Activated naive CD8-positive, alpha-beta T cell treated with anti-CD3 and anti-CD28 coated beads for 36 hours (primary cell): ENCODE measurements around the gene CDK8. TPM values are rescaled to one million over a fixed set of nuclear protein-coding genes. Genes with fewer than 3 reads are reported as not detected.

Source experiments
- DNase-seq: peaks from one replicate; pipeline ENCODE4 v3.0.0; 2021
- H3K27ac Mint-ChIP-seq: one replicate; pipeline ENCODE4 v1.8.0; 2022; ENCODE audit warnings: mild to moderate bottlenecking, moderate library complexity, mixed read lengths
- H3K27me3 Mint-ChIP-seq: one replicate; pipeline ENCODE4 v1.8.0; 2022; ENCODE audit warnings: mild to moderate bottlenecking, mixed read lengths
- H3K36me3 Mint-ChIP-seq: one replicate; pipeline ENCODE4 v1.8.0; 2021; ENCODE audit warnings: mild to moderate bottlenecking, mixed read lengths
- H3K4me1 Mint-ChIP-seq: one replicate; pipeline ENCODE4 v1.8.0; 2021; ENCODE audit warnings: mixed read lengths
- H3K4me3 Mint-ChIP-seq: one replicate; pipeline ENCODE4 v1.8.0; 2022; ENCODE audit warnings: mild to moderate bottlenecking, moderate library complexity, mixed read lengths
- H3K9me3 Mint-ChIP-seq: one replicate; pipeline ENCODE4 v1.8.0; 2022; ENCODE audit warnings: mixed read lengths
- total RNA-seq, 2 experiments: library from RNA; stranded (reverse); gene quantifications; one replicate each; pipeline ENCODE4 v1.2.3, GENCODE V29; 2021

The CDK8 gene
- total RNA-seq, 2 experiments from 2014 or later, result 25.3 to 26.4 TPM

DNA sequence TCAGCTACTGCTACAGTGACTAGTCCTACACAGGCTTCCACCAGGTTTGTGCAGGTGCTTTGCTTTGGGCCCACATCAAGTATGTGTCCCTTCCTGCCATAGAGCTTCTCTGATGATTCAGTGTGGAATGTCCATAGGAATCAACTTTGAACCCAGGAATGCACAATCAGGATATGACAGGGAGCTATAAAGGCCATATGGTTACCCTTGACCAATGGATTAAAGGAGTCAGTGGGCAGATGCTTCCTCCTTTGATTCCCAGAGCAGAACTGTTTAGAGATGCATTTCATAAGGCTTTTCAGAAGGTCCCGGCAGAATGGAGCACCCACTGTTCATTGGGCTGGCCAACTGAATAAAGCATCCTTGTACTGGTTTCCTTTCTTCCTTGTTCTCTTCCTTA, 158.3 kb downstream of the CDK8 start:
- Mint-ChIP-seq H3K4me1 (no peaks in the 10 kb centered on the region), H3K27ac (no peak overlapping the region), H3K36me3 (peaks cover 2% of the 10 kb centered on the region), H3K4me3 (no peak overlapping the region), H3K27me3 (no peaks in the 10 kb centered on the region), H3K9me3 (peaks cover 9% of the 10 kb centered on the region)
- no peak for DNase-seq

DNA sequence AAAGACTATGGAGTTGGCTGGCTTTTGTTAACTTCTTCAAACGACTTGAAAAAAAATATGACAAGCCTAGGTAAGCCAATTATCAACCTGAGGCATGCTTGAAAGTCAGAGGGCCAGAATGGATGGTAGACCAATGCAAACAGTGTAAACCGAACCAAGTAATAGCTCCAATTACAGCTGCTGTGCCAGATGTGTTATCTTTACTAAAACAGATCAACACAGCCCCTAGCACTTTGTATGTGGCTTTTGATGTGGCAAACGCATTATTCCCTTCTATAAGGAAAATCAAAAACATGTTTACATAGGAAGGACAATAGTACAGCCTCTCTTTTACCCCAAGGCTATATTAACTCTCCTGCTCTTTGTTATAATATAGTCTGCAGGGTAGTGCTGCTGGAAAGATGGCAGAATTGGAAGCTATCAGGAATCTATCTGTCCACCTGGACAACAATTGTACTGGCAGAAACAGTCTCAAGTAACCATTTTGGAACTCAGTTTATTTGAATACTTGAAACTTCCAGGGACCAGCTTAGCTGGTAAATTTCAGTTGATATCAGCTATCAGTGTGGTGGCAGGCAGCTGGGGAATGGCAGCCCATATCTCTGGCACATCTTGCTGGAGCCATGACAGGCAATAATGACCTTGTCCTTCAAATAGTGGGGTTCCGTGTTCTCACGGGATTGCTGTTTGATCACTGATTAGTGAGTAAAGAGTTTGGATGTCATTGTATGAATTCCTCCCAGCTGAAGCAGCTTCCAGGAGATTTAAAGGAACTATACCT, 159.2 kb downstream of the CDK8 start:
- DNase-seq, result no peak
- H3K36me3 Mint-ChIP-seq, result peaks cover 2% of the 10 kb centered on the region
- H3K4me1 Mint-ChIP-seq, result no peaks in the 10 kb centered on the region
- no peak overlapping the region for H3K4me3 Mint-ChIP-seq
- H3K9me3 Mint-ChIP-seq, result peaks cover 9% of the 10 kb centered on the region
- no peaks in the 10 kb centered on the region for H3K27me3 Mint-ChIP-seq
- no peak overlapping the region for H3K27ac Mint-ChIP-seq

DNA sequence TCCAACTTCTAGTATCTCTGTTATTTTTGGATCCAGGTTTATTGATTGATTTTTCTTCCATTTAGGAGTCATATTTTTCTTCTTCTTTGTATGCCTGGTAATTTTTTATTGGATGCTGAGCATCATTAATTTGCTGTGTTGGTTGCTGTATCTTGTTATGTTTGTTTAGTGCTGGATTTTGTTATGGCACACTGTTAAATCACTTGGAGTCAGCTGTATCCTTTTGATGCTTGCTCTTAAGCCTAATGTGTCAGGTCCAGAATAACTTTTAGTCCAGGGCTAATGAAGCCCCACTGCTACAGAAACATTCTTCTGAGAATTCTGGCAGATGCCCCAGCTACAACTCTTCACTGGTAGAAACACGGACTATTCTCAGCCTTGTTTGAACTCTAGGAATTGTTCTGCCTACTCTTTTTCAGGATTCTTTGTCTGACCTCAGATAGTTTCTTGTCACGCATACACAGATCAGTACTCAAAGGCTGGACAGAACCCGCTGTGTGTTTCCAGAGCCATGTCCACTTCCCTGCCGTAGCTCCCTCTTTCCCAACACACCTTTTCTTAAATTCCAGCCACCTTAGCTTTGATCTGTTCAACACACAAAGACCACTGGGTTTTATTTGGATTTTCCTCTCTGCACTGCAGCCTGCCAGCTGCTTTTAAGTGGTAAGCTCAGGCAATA, 166.5 kb downstream of the CDK8 start:
- Mint-ChIP-seq H3K9me3 (no peaks in the 10 kb centered on the region), H3K4me3 (no peak overlapping the region), H3K27me3 (peaks cover under 1% of the 10 kb centered on the region), H3K27ac (no peak overlapping the region), H3K36me3 (no peaks in the 10 kb centered on the region), H3K4me1 (no peaks in the 10 kb centered on the region)
- no peak for DNase-seq

DNA sequence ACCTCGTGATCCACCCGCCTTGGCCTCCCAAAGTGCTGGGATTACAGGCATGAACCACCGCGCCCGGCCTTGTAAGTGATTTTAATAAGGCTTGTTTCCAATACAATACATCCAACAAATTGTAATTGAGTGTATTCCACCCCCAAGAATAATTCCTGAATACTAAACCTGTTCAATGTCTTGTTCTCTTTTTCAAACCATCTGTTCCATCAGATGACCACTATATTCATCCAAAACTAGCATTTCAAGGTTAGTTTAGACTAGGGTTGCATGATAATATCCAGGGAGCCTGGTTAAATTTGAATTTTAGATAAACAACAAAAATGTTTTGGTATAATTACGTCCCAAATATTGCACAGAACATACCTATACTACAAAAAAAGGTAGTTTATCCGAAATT, 168.1 kb downstream of the CDK8 start:
- Mint-ChIP-seq H3K4me1 (no peaks in the 10 kb centered on the region), H3K4me3 (no peak overlapping the region), H3K9me3 (no peaks in the 10 kb centered on the region), H3K36me3 (no peaks in the 10 kb centered on the region), H3K27me3 (peaks cover 5% of the 10 kb centered on the region), H3K27ac (no peak overlapping the region)
- DNase-seq, result no peak

DNA sequence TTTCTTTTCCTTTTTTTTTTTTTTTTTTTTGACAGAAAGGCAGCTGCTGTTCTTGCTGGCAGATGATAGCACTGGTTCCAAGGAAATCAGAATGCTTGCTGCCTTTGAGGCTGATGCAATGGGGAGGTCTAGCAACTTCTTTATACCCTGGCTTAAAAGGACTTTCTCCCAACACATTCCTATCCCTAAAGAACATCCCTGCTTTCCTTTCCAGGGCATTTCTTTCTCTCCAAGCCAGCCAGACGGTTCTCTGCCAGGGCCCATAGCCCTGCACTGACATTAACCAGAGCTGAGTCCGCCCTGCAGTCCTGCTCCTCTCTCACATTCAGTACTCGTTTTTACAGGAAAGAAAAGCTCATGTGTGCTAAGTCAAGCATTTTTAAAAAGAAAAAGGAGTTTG, 169.7 kb downstream of the CDK8 start:
- Mint-ChIP-seq H3K27ac (no peak overlapping the region), H3K36me3 (no peaks in the 10 kb centered on the region), H3K27me3 (peaks cover 5% of the 10 kb centered on the region), H3K4me3 (no peak overlapping the region), H3K4me1 (no peaks in the 10 kb centered on the region), H3K9me3 (no peaks in the 10 kb centered on the region)
- no peak for DNase-seq

DNA sequence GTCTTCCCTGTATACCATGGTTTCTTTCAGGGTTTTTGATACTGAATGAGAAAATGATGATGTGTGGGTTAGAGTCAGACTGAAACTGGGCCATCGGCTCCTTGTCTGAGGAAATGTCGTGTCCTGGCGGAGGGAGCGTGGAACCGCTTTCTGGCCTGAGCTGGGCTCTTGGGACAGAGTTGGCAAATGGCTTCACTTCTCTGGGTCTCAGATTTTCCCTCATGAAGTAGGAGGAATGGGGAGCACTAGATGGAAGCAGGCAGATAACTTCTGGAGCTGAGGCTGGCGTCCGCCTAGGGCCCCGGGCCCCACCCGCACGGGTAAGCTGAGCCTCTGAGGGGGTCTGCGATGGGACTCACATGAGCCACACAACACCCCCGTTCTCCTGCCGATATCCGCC, 170.3 kb downstream of the CDK8 start:
- Mint-ChIP-seq H3K4me1 (no peaks in the 10 kb centered on the region), H3K27me3 (peaks cover 5% of the 10 kb centered on the region), H3K4me3 (no peak overlapping the region), H3K9me3 (no peaks in the 10 kb centered on the region), H3K27ac (no peak overlapping the region), H3K36me3 (no peaks in the 10 kb centered on the region)
- no peak for DNase-seq

DNA sequence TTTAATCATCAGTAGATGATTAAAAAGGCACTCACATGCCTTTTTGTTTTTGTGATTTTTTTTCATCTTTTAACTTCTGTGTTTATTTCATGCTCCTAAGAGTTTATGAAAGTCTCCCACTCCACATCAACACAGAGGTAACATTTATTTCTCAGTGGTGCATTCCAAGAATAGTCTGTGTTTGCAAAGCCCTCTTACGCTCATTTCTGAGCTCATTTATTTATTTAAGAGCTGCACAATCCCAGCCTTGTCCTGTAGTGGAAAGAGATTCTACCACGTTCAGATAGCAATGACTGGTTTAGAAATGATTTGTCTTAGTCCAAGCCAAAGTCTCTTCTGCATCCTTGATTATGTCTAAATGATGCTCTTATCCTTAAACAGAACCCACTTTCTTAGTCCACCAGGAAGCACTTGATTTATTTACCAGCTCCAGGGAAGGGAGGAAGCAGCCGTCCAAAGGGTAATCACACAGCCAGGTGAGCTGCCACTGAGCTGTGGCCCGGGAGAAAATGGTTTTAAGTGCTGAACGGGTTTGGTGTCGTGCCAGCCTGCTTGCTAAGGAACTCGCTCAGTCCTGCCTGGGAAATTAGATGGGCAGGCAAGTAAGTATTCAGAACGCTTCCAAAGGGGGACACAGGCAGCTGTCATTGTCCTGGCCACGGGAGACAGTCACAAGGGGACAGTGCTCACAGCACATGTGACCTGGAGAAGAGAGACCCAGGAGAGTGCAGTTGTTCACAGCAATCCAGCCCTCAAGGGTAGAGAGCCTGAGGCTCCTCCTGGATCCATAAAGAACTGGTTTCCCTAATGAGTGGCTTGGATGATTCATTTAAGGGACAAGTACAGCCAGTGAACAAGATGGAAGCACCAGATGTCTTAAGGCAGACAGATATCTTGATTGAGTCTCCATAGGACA, 171.8 kb downstream of the CDK8 start:
- no peak for DNase-seq
- Mint-ChIP-seq H3K27me3 (peaks cover 5% of the 10 kb centered on the region), H3K27ac (no peak overlapping the region), H3K9me3 (no peaks in the 10 kb centered on the region), H3K4me3 (no peak overlapping the region), H3K4me1 (no peaks in the 10 kb centered on the region), H3K36me3 (no peaks in the 10 kb centered on the region)

DNA sequence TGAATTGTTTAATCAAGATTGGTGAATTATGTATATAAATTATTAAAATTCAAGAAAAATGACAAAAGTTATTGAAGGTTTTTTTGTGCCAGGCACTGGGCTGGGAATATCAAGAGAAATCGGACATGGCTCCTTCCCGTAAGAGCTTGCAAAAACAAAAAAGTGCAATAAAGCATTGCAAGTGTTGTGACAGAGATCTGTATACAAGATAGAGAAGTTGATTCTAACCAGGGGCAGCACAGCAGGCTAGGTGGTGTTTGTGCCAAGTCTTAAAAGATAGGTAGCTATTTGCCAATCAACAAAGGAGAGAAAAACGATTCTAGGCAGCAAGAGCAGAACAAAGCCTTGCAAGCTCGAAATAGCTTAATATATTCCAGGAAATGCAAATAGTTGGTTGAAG, 179.8 kb downstream of the CDK8 start:
- H3K4me1 Mint-ChIP-seq, result no peaks in the 10 kb centered on the region
- DNase-seq, result no peak

DNA sequence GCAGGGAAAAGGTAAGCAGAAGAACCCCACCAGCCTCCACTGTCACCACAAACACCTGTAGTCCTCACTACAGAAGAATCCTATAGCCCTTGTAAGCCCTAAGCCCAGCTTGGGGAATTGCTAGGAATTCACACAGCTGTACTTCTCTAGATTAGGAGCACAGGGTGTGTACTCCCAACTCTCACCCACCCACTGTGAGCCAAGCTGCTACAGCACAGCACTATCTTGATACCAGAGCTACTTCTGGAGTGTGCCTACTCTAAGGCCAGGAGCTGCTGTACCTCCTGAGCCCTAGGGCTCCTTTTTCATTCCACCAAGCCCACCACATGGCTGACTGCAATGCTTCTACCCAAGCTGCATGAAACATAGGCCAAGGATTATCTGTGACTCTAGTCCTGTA, 181.2 kb downstream of the CDK8 start:
- no peak overlapping the region for H3K27ac Mint-ChIP-seq
- peaks cover 2% of the 10 kb centered on the region for H3K36me3 Mint-ChIP-seq
- H3K4me3 Mint-ChIP-seq, result no peak overlapping the region
- peaks cover 28% of the 10 kb centered on the region for H3K9me3 Mint-ChIP-seq
- no peaks in the 10 kb centered on the region for H3K4me1 Mint-ChIP-seq
- peaks cover 3% of the 10 kb centered on the region for H3K27me3 Mint-ChIP-seq
- DNase-seq, result no peak

More for the DNA sequence above, 179.8 kb downstream of the CDK8 start:
- no peak overlapping the region for H3K4me3 Mint-ChIP-seq
- peaks cover 28% of the 10 kb centered on the region for H3K9me3 Mint-ChIP-seq
- H3K36me3 Mint-ChIP-seq, result peaks cover 2% of the 10 kb centered on the region
- H3K27ac Mint-ChIP-seq, result no peak overlapping the region
- H3K27me3 Mint-ChIP-seq, result peaks cover 3% of the 10 kb centered on the region

DNA sequence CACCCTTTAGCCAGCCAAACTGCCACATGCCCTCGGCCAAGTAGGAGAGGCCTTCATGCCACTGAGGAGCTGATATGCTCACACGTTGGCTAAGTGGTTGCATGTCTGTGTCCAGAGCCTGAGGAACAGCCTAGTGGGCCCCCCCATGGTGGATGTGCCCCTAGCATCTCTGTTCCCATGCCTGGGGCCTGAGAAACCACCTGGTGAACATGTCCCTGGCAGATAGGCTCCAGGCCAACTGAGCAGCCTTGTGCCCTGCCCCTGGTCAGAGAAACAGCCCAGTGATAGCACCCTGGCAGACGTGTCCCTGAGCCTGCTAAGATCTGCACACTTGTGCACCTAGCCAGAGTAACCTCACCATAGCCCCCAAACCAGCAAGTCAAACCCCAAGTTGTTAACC, 181.7 kb downstream of the CDK8 start:
- H3K27ac Mint-ChIP-seq, result no peak overlapping the region

DNA sequence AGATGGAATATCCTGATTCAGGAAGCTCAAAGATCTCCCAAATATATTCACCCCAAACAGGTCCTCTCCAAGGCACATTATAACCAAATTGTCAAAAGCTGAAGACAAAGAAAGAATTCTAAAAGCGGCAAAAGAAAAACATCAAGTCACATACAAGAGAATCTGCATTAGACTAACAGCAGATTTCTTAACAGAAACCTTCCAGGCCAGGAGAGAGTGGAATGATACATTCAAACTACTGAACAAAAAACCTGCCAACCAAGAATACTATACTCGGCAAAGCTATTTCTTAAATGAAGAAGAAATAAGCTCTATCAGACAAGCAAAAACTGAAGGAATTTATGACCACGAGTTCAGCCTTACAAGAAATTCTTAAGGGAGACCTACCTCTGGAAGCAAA, 183.0 kb downstream of the CDK8 start:
- H3K27ac Mint-ChIP-seq, result no peak overlapping the region
- DNase-seq, result no peak
- no peak overlapping the region for H3K4me3 Mint-ChIP-seq
- H3K27me3 Mint-ChIP-seq, result peaks cover 3% of the 10 kb centered on the region
- H3K36me3 Mint-ChIP-seq, result peaks cover 2% of the 10 kb centered on the region
- H3K4me1 Mint-ChIP-seq, result no peaks in the 10 kb centered on the region
- peaks cover 28% of the 10 kb centered on the region for H3K9me3 Mint-ChIP-seq

More for the DNA sequence above, 181.7 kb downstream of the CDK8 start:
- Mint-ChIP-seq H3K9me3 (peaks cover 28% of the 10 kb centered on the region), H3K27me3 (peaks cover 3% of the 10 kb centered on the region), H3K4me1 (no peaks in the 10 kb centered on the region), H3K4me3 (no peak overlapping the region), H3K36me3 (peaks cover 2% of the 10 kb centered on the region)
- no peak for DNase-seq

DNA sequence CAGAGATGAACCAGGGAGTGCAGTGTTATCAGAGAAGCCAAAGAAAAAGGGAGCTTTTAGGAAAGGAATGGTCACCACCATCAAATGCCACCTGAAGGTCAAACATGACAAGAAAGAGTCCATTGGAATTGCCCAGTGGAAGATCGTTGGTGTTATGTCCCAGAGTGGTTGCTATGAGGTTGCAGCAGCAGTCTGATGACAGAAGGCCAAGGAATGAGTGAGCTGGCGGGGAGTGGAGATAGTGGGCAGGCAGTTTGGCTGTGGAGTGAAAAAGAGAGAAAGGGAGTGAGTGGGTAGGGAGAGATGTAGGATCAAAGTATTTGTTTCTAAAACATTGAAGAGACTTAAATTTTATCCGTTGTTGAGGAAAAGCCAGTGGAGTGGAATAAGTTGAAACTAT, 186.2 kb downstream of the CDK8 start:
- Mint-ChIP-seq H3K36me3 (peaks cover 2% of the 10 kb centered on the region), H3K27me3 (no peaks in the 10 kb centered on the region), H3K4me1 (no peaks in the 10 kb centered on the region), H3K9me3 (peaks cover 20% of the 10 kb centered on the region), H3K27ac (no peak overlapping the region), H3K4me3 (no peak overlapping the region)
- DNase-seq, result no peak

DNA sequence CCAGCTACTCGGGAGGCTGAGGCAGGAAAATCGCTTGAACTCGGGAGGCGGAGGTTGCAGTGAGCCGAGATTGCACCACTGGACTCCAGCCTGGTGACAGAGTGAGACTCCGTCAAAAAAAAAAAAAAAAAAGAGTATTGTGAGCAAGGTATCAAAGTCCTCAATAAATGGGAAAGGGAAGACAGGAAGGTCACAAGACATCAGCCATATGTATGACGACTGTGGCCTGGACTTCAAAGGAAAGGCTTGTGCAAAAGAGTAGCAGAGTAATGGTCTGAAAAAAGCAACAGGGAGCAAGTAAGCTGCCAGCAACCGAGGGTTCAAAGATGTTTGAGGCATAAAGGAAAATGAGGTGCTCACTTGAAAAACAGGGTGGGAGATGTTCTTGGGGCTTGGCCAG, 187.5 kb downstream of the CDK8 start:
- H3K36me3 Mint-ChIP-seq, result peaks cover 2% of the 10 kb centered on the region
- H3K27me3 Mint-ChIP-seq, result no peaks in the 10 kb centered on the region
- H3K4me1 Mint-ChIP-seq, result no peaks in the 10 kb centered on the region
- DNase-seq, result no peak
- peaks cover 12% of the 10 kb centered on the region for H3K9me3 Mint-ChIP-seq
- H3K4me3 Mint-ChIP-seq, result no peak overlapping the region
- no peak overlapping the region for H3K27ac Mint-ChIP-seq

DNA sequence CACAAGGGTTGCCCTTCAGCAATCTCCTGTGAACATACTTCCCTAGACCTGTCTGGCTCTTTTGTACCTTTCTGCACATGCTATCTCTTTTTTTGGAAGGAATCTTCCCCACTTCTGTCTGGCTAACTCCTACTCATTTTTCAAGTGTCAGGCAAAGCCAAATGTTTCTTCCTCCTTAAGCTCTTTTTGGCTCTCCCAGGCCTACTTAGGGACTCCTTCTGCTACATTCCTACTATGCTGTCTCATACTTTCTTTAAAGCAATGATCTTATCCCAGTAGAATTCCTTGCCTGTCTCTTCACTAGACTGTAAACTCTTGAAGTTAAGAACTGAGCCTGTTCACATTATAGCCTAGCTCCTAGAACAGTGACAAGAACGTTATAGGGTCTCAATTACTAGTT, 188.6 kb downstream of the CDK8 start:
- Mint-ChIP-seq H3K27ac (no peak overlapping the region), H3K9me3 (peaks cover 4% of the 10 kb centered on the region), H3K4me3 (no peak overlapping the region), H3K27me3 (no peaks in the 10 kb centered on the region), H3K4me1 (no peaks in the 10 kb centered on the region), H3K36me3 (no peaks in the 10 kb centered on the region)
- no peak for DNase-seq

DNA sequence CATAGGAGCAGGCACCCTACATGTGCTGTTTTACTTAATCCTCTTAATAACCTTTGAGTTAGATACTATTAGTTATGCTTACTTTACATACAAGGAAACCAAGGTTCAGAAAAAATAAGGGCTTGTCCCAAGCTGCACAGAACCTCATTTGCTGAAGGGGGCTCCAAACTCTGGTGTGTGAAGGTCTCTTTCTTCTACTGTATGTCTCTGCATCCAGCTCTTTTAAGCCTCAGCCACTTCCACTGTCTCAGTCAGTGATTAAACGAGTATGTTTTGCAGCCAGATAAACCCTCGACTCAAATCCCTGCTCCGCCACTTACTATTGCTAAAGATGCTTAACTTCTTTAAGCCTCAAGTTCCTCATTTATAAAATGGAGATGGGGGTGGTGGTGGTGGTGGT, 191.2 kb downstream of the CDK8 start:
- Mint-ChIP-seq H3K27me3 (peaks cover 12% of the 10 kb centered on the region), H3K27ac (no peak overlapping the region), H3K9me3 (no peaks in the 10 kb centered on the region), H3K4me3 (no peak overlapping the region), H3K36me3 (no peaks in the 10 kb centered on the region), H3K4me1 (no peaks in the 10 kb centered on the region)
- DNase-seq, result no peak
